ENCODE data around the gene SLC8A2. TPM values are rescaled to one million over a fixed set of nuclear protein-coding genes. Genes with fewer than 3 reads are reported as not detected.

The SLC8A2 gene
- total and polyA plus RNA-seq, 3 experiments from 2014 or later, result not detected

DNA sequence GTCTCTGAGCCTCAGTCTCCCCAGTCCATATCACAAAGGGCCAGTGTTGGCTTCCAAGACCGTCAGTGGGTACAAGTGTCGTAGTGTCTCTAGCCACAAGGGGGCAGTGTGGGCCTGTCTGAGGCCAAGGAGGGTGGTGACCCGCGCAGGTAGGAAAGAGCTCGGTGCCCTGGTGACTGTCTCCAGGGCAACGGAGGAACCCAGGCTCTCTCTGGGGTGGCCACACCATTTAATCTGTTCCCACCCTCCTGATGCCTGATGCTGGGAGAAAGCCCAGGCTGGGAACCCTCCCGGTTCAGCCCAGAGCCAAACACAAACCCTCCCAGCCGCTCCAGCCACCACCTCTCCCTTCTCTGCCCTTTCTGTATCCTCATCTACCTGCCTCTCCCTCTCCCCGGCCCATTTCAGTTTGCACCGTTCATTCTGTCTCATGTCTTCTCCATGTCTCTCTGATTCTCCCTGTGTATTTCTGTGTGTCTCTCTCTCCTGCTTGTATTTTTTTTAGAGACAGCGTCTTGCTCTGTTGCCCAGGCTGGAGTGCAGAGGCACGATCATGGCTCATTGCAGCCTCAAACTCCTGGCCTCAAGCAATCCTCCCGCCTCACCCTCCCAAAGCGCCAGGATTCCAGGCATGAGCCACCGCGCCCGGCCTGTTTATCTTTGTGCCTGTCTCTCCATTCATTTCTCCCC is 34.8 kb downstream of the SLC8A2 start:
- Histone ChIP-seq H3K4me3 (ENCODE audit: low read length) (no peak overlapping the region), H3K36me3 (ENCODE audit: insufficient read depth, low read length) (no peaks in the 10 kb centered on the region), H3K9me3 (ENCODE audit: low read length) (no peaks in the 10 kb centered on the region), H3K27me3 (ENCODE audit: insufficient read depth, low read length, poor library complexity, severe bottlenecking) (peaks cover 13% of the 10 kb centered on the region), H3K27ac (ENCODE audit: low read depth, low read length) (no peak overlapping the region), H3K4me1 (ENCODE audit: insufficient read depth, low read length) (peaks cover 5% of the 10 kb centered on the region)
- Mint-ChIP-seq H3K4me1 (peaks cover 15 to 23% (median 20%) of the 10 kb centered on the region in 3 donors), H3K36me3 (no peaks in the 10 kb centered on the region), H3K4me3 (peak overlapping the region in 4 of 7 donors; percentile 0 to 76 (median 25)), H3K27ac (peak overlapping the region in 1 of 8 donors; percentile 65), H3K9me3 (no peaks in the 10 kb centered on the region), H3K27me3 (peaks cover 42 to 73% of the 10 kb centered on the region in 2 donors)
- CTCF ChIA-PET, result interaction anchor here (0.6 to 9.7 kb wide), 28 partner anchors 9 to 311 kb away, joined by 3 to 179 read pairs (median 5); partner anchors contain the start of genes EHD2, KPTN, NAPA and NOP53
- POLR2A ChIA-PET, result interaction anchor here (0.6 to 1.0 kb wide), 2 partner anchors 47 to 270 kb away, joined by 5 to 8 read pairs; partner anchors contain the start of gene KPTN
- DNase-seq, result peak; percentile 68 to 86 (median 78)

DNA sequence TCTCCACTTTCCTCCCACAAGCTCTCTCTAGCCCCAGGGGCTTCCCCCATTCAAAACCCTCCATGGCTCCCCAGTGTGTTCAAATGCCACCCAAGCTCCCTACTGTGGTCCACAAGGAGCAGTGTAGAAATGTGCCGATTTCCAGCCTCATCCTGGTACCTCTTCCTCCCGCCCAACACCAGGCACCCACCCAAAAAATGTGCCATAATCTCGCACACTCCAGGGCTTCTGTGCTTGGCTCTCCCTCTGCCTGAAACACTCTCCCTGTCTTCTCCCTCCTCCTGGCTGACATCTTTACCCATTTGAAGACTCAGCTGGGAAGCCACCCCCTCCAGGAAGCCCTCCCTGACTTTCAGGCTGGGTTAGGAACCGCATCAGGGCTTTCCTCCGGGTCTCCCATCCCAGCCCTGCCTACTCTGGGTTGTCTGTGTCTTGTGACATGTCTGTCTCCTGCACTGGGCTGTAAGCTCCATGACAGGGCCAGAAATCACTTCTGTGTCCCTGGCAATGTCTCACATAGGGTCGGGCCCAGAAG is 35.7 kb downstream of the SLC8A2 start:
- DNase-seq, result no peak
- no peaks in the 10 kb centered on the region for H3K9me3 Mint-ChIP-seq
- H3K4me1 ChIP-seq (ENCODE audit: insufficient read depth, low read length), result peaks cover 5% of the 10 kb centered on the region
- peaks cover 18 to 23% (median 20%) of the 10 kb centered on the region in 3 donors for H3K4me1 Mint-ChIP-seq
- POLR2A ChIA-PET, result interaction anchor here (0.5 to 1.0 kb wide), 2 partner anchors 48 to 53 kb away, joined by 6 to 8 read pairs; partner anchors contain the start of gene KPTN
- H3K27me3 Mint-ChIP-seq, result peaks cover 49 to 70% of the 10 kb centered on the region in 2 donors
- no peak overlapping the region for H3K4me3 ChIP-seq (ENCODE audit: low read length)
- H3K9me3 ChIP-seq (ENCODE audit: low read length), result no peaks in the 10 kb centered on the region
- peak overlapping the region in 5 of 7 donors; percentile 25 to 76 (median 60) for H3K4me3 Mint-ChIP-seq
- H3K36me3 Mint-ChIP-seq, result no peaks in the 10 kb centered on the region
- H3K27me3 ChIP-seq (ENCODE audit: insufficient read depth, low read length, poor library complexity, severe bottlenecking), result peaks cover 18% of the 10 kb centered on the region
- H3K36me3 ChIP-seq (ENCODE audit: insufficient read depth, low read length), result no peaks in the 10 kb centered on the region
- H3K27ac ChIP-seq (ENCODE audit: low read depth, low read length), result no peak overlapping the region
- CTCF ChIA-PET, result interaction anchor here (0.6 to 9.7 kb wide), 22 partner anchors 8 to 308 kb away, joined by 3 to 179 read pairs (median 5); partner anchors contain the start of genes EHD2, NAPA and NOP53
- peak overlapping the region in 3 of 8 donors; percentile 10 to 93 (median 65) for H3K27ac Mint-ChIP-seq

DNA sequence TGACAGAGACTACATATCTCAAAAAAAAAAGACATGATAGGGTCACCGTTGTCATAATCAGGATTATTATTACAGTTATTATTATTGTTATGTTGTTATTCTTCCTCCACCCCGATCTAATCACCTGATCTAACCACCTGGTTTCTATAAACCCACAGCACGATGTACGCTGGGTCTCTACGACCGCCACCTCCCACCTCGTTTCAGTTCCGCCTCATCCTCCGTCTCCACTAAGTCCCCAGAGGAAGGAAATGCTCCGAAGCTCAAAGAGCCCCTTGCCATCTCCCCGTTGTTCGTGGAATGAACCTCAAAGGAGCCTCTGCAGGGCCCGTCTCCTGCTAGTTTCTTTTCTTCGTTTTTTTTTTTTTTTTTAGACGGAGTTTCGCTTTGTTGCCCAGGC is 36.5 kb downstream of the SLC8A2 start:
- Mint-ChIP-seq H3K4me1 (peaks cover 18 to 26% (median 23%) of the 10 kb centered on the region in 3 donors), H3K4me3 (peak overlapping the region in 6 of 7 donors; percentile 6 to 78 (median 69)), H3K9me3 (no peaks in the 10 kb centered on the region), H3K27ac (peak overlapping the region in 1 of 8 donors; percentile 4), H3K36me3 (no peaks in the 10 kb centered on the region), H3K27me3 (peaks cover 56 to 70% of the 10 kb centered on the region in 2 donors)
- CTCF ChIA-PET, result interaction anchor here (1.0 to 9.7 kb wide), 5 partner anchors 80 to 309 kb away, joined by 3 to 179 read pairs (median 7); partner anchors contain the start of genes NAPA and NOP53
- no peaks in the 10 kb centered on the region for H3K36me3 ChIP-seq (ENCODE audit: insufficient read depth, low read length)
- H3K27ac ChIP-seq (ENCODE audit: low read depth, low read length), result no peak overlapping the region
- DNase-seq, result no peak
- no peaks in the 10 kb centered on the region for H3K9me3 ChIP-seq (ENCODE audit: low read length)
- H3K27me3 ChIP-seq (ENCODE audit: insufficient read depth, low read length, poor library complexity, severe bottlenecking), result peaks cover 21% of the 10 kb centered on the region
- POLR2A ChIA-PET, result interaction anchor here (0.5 kb wide), 1 partner anchor 53 kb away, joined by 6 read pairs; no protein-coding TSS in a partner anchor
- no peak overlapping the region for H3K4me3 ChIP-seq (ENCODE audit: low read length)
- peaks cover 6% of the 10 kb centered on the region for H3K4me1 ChIP-seq (ENCODE audit: insufficient read depth, low read length)

DNA sequence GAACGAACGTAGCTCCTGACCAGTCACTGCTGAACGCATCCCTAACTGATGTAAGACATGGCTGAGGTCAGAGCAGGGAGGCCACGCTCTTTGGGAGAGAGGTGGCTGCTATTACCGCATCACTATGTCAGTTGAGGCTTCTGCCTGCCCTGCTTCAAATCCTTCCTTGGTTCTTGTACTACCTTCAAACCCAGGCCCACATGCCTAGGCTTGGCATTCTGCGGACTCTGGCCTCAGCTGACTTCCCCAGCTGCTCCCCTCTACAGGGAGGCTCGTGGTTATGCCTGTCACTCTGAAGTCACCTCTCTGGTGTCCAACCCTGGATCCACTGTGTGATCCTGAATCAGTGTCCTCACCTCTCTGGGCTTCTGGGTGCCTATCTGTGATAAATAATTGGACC is 37.6 kb downstream of the SLC8A2 start:
- no peak for DNase-seq
- Mint-ChIP-seq H3K27me3 (peaks cover 55 to 72% of the 10 kb centered on the region in 2 donors), H3K27ac (no peak overlapping the region), H3K9me3 (no peaks in the 10 kb centered on the region), H3K36me3 (no peaks in the 10 kb centered on the region), H3K4me3 (no peak overlapping the region), H3K4me1 (peaks cover 21 to 32% (median 28%) of the 10 kb centered on the region in 3 donors)
- Histone ChIP-seq H3K27ac (ENCODE audit: low read depth, low read length) (no peak overlapping the region), H3K4me3 (ENCODE audit: low read length) (no peak overlapping the region), H3K9me3 (ENCODE audit: low read length) (no peaks in the 10 kb centered on the region), H3K27me3 (ENCODE audit: insufficient read depth, low read length, poor library complexity, severe bottlenecking) (peaks cover 32% of the 10 kb centered on the region), H3K36me3 (ENCODE audit: insufficient read depth, low read length) (no peaks in the 10 kb centered on the region), H3K4me1 (ENCODE audit: insufficient read depth, low read length) (peaks cover 17% of the 10 kb centered on the region)
- CTCF ChIA-PET, result interaction anchor here (0.9 to 9.7 kb wide), 5 partner anchors 50 to 310 kb away, joined by 3 to 179 read pairs (median 5); partner anchors contain the start of genes KPTN and NAPA
- POLR2A ChIA-PET, result no interaction called here

DNA sequence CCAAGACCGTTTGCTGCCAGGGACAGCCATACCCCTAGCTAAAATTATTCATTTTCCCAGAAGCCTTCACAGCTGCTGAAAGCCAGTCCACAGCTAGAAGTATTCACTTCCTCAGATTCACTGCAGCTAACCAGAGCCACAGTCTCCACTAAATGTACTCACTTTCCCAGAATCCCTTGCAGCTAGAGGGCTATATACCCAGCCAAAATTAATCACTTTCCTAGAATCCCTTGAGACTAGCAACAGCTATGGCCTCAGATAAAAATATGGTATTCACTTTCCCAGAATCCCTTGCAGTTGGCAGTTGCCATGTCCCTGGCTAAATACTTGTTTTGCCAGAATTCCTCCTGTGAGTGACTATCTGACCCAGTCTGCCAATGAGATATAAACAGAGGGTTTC is 38.6 kb downstream of the SLC8A2 start:
- Histone ChIP-seq H3K4me1 (ENCODE audit: insufficient read depth, low read length) (peaks cover 27% of the 10 kb centered on the region), H3K4me3 (ENCODE audit: low read length) (no peak overlapping the region), H3K36me3 (ENCODE audit: insufficient read depth, low read length) (no peaks in the 10 kb centered on the region), H3K27me3 (ENCODE audit: insufficient read depth, low read length, poor library complexity, severe bottlenecking) (peaks cover 34% of the 10 kb centered on the region), H3K27ac (ENCODE audit: low read depth, low read length) (no peak overlapping the region), H3K9me3 (ENCODE audit: low read length) (no peaks in the 10 kb centered on the region)
- Mint-ChIP-seq H3K27ac (no peak overlapping the region), H3K9me3 (no peaks in the 10 kb centered on the region), H3K27me3 (peaks cover 50 to 65% of the 10 kb centered on the region in 2 donors), H3K36me3 (no peaks in the 10 kb centered on the region), H3K4me3 (no peak overlapping the region), H3K4me1 (peaks cover 20 to 32% (median 28%) of the 10 kb centered on the region in 3 donors)
- CTCF ChIA-PET, result interaction anchor here (0.7 to 9.7 kb wide), 9 partner anchors 8 to 356 kb away, joined by 3 to 179 read pairs (median 3); partner anchors contain the start of gene KPTN
- no peak for DNase-seq
- POLR2A ChIA-PET, result no interaction called here

DNA sequence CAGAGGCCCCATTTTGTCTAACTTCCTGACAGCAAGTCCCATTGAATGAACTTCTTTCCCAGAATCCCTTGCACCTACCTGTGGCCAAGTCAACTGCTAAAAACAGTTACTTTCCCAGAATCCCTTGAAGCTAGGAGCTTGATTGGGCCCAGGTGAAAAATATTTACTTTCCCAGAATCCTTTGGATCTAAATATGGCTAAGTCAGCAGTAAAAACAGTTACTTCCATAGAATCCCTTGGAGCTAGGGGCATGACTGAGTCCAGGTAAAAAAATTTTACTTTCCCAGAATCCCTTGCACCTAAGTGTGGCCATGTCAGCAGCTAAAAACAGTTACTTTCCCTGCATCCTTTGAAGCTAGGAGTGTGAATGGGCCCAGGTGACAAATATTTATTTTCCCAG is 39.2 kb downstream of the SLC8A2 start:
- H3K4me1 Mint-ChIP-seq, result peaks cover 20 to 32% (median 28%) of the 10 kb centered on the region in 3 donors
- H3K27ac Mint-ChIP-seq, result no peak overlapping the region
- no peak overlapping the region for H3K4me3 ChIP-seq (ENCODE audit: low read length)
- H3K27me3 Mint-ChIP-seq, result peaks cover 48 to 58% of the 10 kb centered on the region in 2 donors
- no peak overlapping the region for H3K27ac ChIP-seq (ENCODE audit: low read depth, low read length)
- H3K4me1 ChIP-seq (ENCODE audit: insufficient read depth, low read length), result peaks cover 33% of the 10 kb centered on the region
- no peak overlapping the region for H3K4me3 Mint-ChIP-seq
- no peaks in the 10 kb centered on the region for H3K9me3 ChIP-seq (ENCODE audit: low read length)
- H3K36me3 ChIP-seq (ENCODE audit: insufficient read depth, low read length), result no peaks in the 10 kb centered on the region
- no peaks in the 10 kb centered on the region for H3K36me3 Mint-ChIP-seq
- no peaks in the 10 kb centered on the region for H3K9me3 Mint-ChIP-seq
- CTCF ChIA-PET, result interaction anchor here (0.8 to 9.7 kb wide), 8 partner anchors 9 to 357 kb away, joined by 3 to 179 read pairs (median 4); partner anchors contain the start of gene KPTN
- no peak for DNase-seq
- POLR2A ChIA-PET, result no interaction called here
- H3K27me3 ChIP-seq (ENCODE audit: insufficient read depth, low read length, poor library complexity, severe bottlenecking), result peaks cover 36% of the 10 kb centered on the region

DNA sequence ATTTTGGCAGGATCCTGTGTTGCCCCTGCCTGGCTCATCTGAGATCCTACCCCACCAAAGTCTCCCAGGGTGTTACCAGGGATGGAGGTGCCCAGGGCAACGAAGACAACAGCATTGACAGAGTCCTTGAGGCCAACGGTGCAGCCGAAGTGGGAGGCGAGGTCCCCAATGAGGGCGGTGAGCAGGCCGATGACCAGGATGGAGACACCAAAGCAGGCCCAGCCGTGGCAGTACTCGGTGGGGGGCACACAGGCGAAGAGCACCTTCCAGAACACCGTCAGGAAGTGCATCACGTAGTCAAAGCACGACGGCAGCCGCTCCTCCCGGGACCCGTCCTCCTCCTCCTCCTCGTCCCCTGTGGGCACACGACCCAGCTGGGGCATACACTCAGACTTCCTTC is 39.6 kb downstream of the SLC8A2 start:
- Mint-ChIP-seq H3K4me1 (peaks cover 19 to 29% (median 24%) of the 10 kb centered on the region in 3 donors), H3K27me3 (peaks cover 47 to 54% of the 10 kb centered on the region in 2 donors), H3K36me3 (no peaks in the 10 kb centered on the region), H3K9me3 (no peaks in the 10 kb centered on the region), H3K4me3 (no peak overlapping the region), H3K27ac (peak overlapping the region in 1 of 8 donors; percentile 13)
- Histone ChIP-seq H3K36me3 (ENCODE audit: insufficient read depth, low read length) (no peaks in the 10 kb centered on the region), H3K9me3 (ENCODE audit: low read length) (no peaks in the 10 kb centered on the region), H3K27me3 (ENCODE audit: insufficient read depth, low read length, poor library complexity, severe bottlenecking) (peaks cover 32% of the 10 kb centered on the region), H3K4me3 (ENCODE audit: low read length) (no peak overlapping the region), H3K4me1 (ENCODE audit: insufficient read depth, low read length) (peaks cover 36% of the 10 kb centered on the region), H3K27ac (ENCODE audit: low read depth, low read length) (no peak overlapping the region)
- ChIA-PET CTCF (interaction anchor here (0.6 to 9.7 kb wide), 8 partner anchors 52 to 357 kb away, joined by 3 to 179 read pairs (median 4); partner anchors contain the start of gene KPTN), POLR2A (no interaction called here)
- no peak for DNase-seq
